Activated CD8-positive, alpha-beta T cell treated with anti-CD3 and anti-CD28 coated beads for 36 hours (primary cell): Measurements from ENCODE around the gene UNC45A. TPM values are rescaled to one million over a fixed set of nuclear protein-coding genes. Genes with fewer than 3 reads are reported as not detected.

Experiments used
- ATAC-seq: fragments of 200-7000 bp; cut with Tn5 transposase; one replicate; pipeline ENCODE4 v1.10.0; 2021; ENCODE audit warnings: mild to moderate bottlenecking, moderate library complexity
- CTCF ChIA-PET: fragments of 350-600 bp; sonication (Branson Sonifier 250); formaldehyde crosslinking; loops from one replicate; lab custom pipeline; 2021; ENCODE audit warnings: antibody characterized with exemption; lab: Charles Lee
- POLR2A ChIA-PET: fragments of 350-600 bp; sonication (Branson Sonifier 250); formaldehyde crosslinking; loops from one replicate; lab custom pipeline; 2021; ENCODE audit warnings: antibody characterized with exemption; lab: Charles Lee
- DNase-seq: peaks from one replicate; pipeline ENCODE4 v3.0.0-alpha.2; 2020
- H3K27ac Mint-ChIP-seq: one replicate; pipeline ENCODE4 v1.8.0; 2021; ENCODE audit warnings: mild to moderate bottlenecking, mixed read lengths
- H3K27me3 Mint-ChIP-seq: one replicate; pipeline ENCODE4 v1.8.0; 2021; ENCODE audit warnings: mixed read lengths
- H3K36me3 Mint-ChIP-seq: one replicate; pipeline ENCODE4 v1.8.0; 2021; ENCODE audit warnings: low read depth, mixed read lengths
- H3K4me1 Mint-ChIP-seq: one replicate; pipeline ENCODE4 v1.8.0; 2021; ENCODE audit warnings: low read depth, mixed read lengths
- H3K4me3 Mint-ChIP-seq: one replicate; pipeline ENCODE4 v1.8.0; 2021; ENCODE audit warnings: mild to moderate bottlenecking, moderate library complexity, mixed read lengths
- H3K9me3 Mint-ChIP-seq: one replicate; pipeline ENCODE4 v1.8.0; 2021; ENCODE audit warnings: mixed read lengths
- CTCF ChIP-seq: fragments of 200-600 bp; IDR thresholded peaks from one replicate; pipeline ENCODE4 v1.8.0; 2022; ENCODE audit warnings: antibody characterized with exemption, mild to moderate bottlenecking
- intact Hi-C: fragments of 100-400 bp; cut with micrococcal nuclease; formaldehyde crosslinking; loops from one replicate; pipeline ENCODE4 v1.10.0; 2022
- total RNA-seq, 2 experiments: library from RNA; stranded (reverse); gene quantifications; one replicate each; pipeline ENCODE4 v1.2.3, GENCODE V29; 2021

UNC45A gene
- total RNA-seq, 2 experiments from 2014 or later, result 65.0 to 66.8 TPM

DNA sequence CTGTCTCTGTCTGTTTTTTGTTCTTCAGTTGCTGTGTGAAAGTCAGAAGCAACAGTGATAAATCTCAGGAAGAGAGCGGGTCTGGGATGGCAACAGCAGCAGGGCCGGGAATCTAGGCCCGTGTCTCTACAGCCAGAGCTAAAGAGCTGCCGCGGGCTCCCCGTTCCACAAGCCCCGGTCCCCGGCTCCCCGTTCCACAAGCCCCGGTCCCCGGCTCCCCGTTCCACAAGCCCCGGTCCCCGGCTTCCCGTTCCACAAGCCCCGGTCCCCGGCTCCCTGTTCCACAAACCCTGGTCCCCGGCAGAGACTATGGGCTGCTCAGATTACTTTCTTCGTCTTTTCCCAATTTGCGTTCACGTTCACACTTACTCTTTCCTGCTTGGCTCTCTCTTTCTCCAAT lies 39.1 kb downstream of the UNC45A start:
- ChIA-PET CTCF (no interaction called here), POLR2A (no interaction called here)
- Mint-ChIP-seq H3K4me3 (no peak overlapping the region), H3K9me3 (no peaks in the 10 kb centered on the region), H3K27me3 (no peaks in the 10 kb centered on the region), H3K36me3 (peaks cover 66% of the 10 kb centered on the region), H3K27ac (no peak overlapping the region), H3K4me1 (no peaks in the 10 kb centered on the region)
- DNase-seq, result no peak
- no peak for TF ChIP-seq CTCF
- no peak for ATAC-seq
- intact Hi-C loops, result no loop called here

DNA sequence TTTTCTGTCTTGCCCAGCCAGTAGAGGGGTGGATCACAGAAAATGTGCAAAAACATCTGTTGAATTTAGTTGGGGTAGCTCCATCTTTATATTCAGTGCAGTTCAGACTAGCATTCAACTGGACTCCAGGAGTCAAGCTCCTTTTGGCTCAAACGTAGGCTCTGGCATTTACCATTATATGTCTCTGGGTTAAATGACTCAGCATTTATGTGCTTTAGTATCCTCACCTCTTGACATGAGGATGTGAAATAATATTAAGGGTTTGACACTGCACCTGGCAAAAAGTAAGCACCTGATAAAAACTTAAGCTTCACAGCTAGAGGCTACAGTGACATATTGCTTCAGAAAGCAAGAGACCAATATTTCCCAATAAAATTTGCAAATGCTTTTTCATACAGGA lies 44.5 kb downstream of the UNC45A start:
- H3K4me1 Mint-ChIP-seq, result no peaks in the 10 kb centered on the region
- H3K27ac Mint-ChIP-seq, result peak overlapping the region; percentile 48
- H3K36me3 Mint-ChIP-seq, result peaks cover 79% of the 10 kb centered on the region
- TF ChIP-seq CTCF, result no peak
- CTCF ChIA-PET, result interaction anchor here (1.3 to 6.6 kb wide), 3 partner anchors 14 to 47 kb away, joined by 3 to 42 read pairs (median 4); no protein-coding TSS in a partner anchor
- ATAC-seq (no peak), DNase-seq (no peak)
- POLR2A ChIA-PET, result interaction anchor here (0.8 to 2.0 kb wide), 7 partner anchors 8 to 44 kb away, joined by 3 to 7 read pairs (median 4); partner anchors contain the start of gene RCCD1
- intact Hi-C loops, result no loop called here
- no peaks in the 10 kb centered on the region for H3K9me3 Mint-ChIP-seq
- H3K4me3 Mint-ChIP-seq, result no peak overlapping the region
- H3K27me3 Mint-ChIP-seq, result no peaks in the 10 kb centered on the region

- CTCF ChIA-PET, result interaction anchor here (1.9 to 6.6 kb wide), 2 partner anchors 12 to 24 kb away, joined by 6 to 42 read pairs; no protein-coding TSS in a partner anchor
- ATAC-seq (no peak), DNase-seq (no peak)
- POLR2A ChIA-PET, result interaction anchor here (0.6 to 1.4 kb wide), 4 partner anchors 8 to 47 kb away, joined by 3 to 4 read pairs (median 3); no protein-coding TSS in a partner anchor
- no peaks in the 10 kb centered on the region for H3K9me3 Mint-ChIP-seq
- intact Hi-C loops, result no loop called here
- H3K27ac Mint-ChIP-seq, result no peak overlapping the region
- H3K4me3 Mint-ChIP-seq, result no peak overlapping the region
- H3K4me1 Mint-ChIP-seq, result no peaks in the 10 kb centered on the region
- H3K27me3 Mint-ChIP-seq, result no peaks in the 10 kb centered on the region
- TF ChIP-seq CTCF, result no peak
- H3K36me3 Mint-ChIP-seq, result peaks cover 65% of the 10 kb centered on the region
Observed at GRCh38 chr15:90981681-90982080, 46.6 kb downstream of the UNC45A start.

DNA sequence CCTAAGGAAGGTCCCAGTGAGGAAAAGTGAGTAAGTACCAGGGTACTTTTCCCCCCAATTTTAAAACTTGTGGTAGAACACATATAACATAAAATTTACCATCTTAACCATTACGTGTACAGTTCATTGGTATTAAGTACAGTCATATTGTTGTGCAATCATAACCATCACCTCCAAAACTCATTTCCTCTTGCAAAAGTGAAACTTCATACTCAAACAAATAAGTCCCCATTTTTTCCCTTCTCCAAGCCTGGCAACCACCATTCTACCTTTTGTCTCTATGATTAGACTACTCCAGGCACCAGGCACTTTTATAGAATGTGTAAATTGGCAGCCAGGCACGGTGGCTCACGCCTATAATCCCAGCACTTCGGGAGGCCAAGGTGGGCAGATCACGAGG lies 47.0 kb downstream of the UNC45A start:
- no peaks in the 10 kb centered on the region for H3K9me3 Mint-ChIP-seq
- no peaks in the 10 kb centered on the region for H3K27me3 Mint-ChIP-seq
- TF ChIP-seq CTCF, result no peak
- no peaks in the 10 kb centered on the region for H3K4me1 Mint-ChIP-seq
- no peak for ATAC-seq
- DNase-seq, result no peak
- H3K36me3 Mint-ChIP-seq, result peaks cover 63% of the 10 kb centered on the region
- ChIA-PET POLR2A (interaction anchor here (0.6 to 1.1 kb wide), 2 partner anchors 39 to 48 kb away, joined by 3 read pairs; no protein-coding TSS in a partner anchor), CTCF (interaction anchor here (1.4 to 5.4 kb wide), 3 partner anchors 11 to 25 kb away, joined by 3 to 32 read pairs (median 6); no protein-coding TSS in a partner anchor)
- H3K27ac Mint-ChIP-seq, result no peak overlapping the region
- intact Hi-C loops, result no loop called here
- H3K4me3 Mint-ChIP-seq, result no peak overlapping the region

DNA sequence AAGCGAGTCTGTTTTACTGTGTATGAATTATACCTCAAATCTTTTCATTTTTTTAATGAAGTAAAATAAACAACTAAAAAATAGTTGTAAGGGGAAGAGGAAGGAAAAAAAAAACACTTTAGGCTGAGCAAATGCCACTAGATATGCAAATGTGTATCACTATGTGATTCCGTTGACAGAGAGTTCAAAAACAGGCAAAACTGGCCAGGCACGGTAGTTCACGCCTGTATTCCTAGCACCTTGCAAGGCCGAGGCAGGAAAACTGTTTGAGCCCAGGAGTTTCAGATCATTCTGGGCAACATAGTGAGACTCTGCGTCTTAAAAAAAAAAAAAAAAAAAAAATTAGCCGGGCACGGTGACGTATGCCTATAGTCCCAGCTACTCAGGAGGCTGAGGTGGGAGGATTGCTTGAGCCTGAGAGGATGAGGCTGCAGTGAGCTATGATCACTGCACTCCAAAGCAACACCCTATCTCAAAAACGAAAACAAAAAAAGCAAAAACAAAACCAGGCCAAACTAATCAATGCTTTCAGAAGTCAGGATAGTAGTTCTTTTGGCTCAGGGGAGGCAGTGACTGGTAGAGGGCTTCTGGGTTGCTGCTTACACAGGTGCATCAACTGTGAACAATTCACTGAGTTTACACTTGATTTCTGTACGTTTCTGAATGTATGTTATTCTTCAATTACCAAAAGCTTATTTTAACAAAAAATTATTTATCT lies 51.9 kb downstream of the UNC45A start:
- DNase-seq (no peak), ATAC-seq (no peak)
- TF ChIP-seq CTCF, result no peak
- peaks cover 28% of the 10 kb centered on the region for H3K36me3 Mint-ChIP-seq
- intact Hi-C loops, result no loop called here
- H3K4me3 Mint-ChIP-seq, result no peak overlapping the region
- H3K4me1 Mint-ChIP-seq, result peaks cover 10% of the 10 kb centered on the region
- H3K27me3 Mint-ChIP-seq, result no peaks in the 10 kb centered on the region
- CTCF ChIA-PET, result interaction anchor here (1.2 to 5.4 kb wide), 4 partner anchors 10 to 62 kb away, joined by 3 to 32 read pairs (median 4); no protein-coding TSS in a partner anchor
- POLR2A ChIA-PET, result interaction anchor here (0.9 kb wide), 1 partner anchor 15 kb away, joined by 3 read pairs; no protein-coding TSS in a partner anchor
- no peaks in the 10 kb centered on the region for H3K9me3 Mint-ChIP-seq
- no peak overlapping the region for H3K27ac Mint-ChIP-seq
